Esophagus squamous epithelium (tissue), 4 donors: ENCODE measurements around the gene SRPRB.

ENCODE experiments used
- POLR2A ChIP-seq, 4 donors: fragments of 450-650 bp; IDR thresholded peaks; one replicate each; pipeline ENCODE4 v1.6.1; 2017; ENCODE audit warnings: antibody characterized with exemption in 4 of 4, mild to moderate bottlenecking in 4 of 4, moderate library complexity in 3 of 4
- TF ChIP-seq, protein P1 (sequence below), 6 experiments: fragments of 450-650 bp in 4 of 6; fragments of 200-600 bp in 2 of 6; sonication (generic) in 2 of 6; IDR thresholded peaks; one replicate each; pipeline ENCODE4 v1.5.1; 2016 to 2019; ENCODE audit warnings: antibody characterized with exemption in 6 of 6, mild to moderate bottlenecking in 4 of 6, moderate library complexity in 4 of 6

DNA sequence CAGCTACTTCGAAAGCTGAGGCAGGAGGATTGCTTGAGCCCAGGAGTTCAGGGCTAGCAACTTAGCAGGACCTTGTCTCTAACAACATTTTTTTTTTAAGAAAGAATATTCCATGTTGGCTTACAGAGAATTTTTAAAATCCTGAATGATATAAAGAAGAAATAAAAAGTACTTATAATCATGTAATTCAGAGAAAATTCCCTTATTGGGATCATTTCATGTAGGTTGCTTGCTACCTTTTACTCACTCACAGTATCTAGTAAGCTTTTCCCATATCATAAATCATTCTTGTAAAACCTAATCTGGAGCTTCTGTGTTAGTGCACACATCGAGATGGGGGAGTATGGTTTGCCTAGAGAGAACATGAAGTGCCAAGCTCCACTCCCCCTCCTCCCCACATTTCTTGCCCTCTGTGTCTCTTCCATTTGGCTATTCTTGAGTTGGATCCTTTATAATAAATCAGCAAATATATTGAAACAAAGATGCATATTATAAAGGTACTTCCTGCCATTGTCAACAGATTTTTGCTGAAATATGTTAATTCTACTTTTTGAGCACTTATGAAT is 45.8 kb upstream of the SRPRB start:
- TF ChIP-seq, protein P1, sequence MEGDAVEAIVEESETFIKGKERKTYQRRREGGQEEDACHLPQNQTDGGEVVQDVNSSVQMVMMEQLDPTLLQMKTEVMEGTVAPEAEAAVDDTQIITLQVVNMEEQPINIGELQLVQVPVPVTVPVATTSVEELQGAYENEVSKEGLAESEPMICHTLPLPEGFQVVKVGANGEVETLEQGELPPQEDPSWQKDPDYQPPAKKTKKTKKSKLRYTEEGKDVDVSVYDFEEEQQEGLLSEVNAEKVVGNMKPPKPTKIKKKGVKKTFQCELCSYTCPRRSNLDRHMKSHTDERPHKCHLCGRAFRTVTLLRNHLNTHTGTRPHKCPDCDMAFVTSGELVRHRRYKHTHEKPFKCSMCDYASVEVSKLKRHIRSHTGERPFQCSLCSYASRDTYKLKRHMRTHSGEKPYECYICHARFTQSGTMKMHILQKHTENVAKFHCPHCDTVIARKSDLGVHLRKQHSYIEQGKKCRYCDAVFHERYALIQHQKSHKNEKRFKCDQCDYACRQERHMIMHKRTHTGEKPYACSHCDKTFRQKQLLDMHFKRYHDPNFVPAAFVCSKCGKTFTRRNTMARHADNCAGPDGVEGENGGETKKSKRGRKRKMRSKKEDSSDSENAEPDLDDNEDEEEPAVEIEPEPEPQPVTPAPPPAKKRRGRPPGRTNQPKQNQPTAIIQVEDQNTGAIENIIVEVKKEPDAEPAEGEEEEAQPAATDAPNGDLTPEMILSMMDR (IDR thresholded peaks at IDR 0.05), result no peak
- TF ChIP-seq POLR2A (IDR thresholded peaks at IDR 0.05), result no peak
